ENCODE data around the gene TLDC2. TPM values are rescaled to one million over a fixed set of nuclear protein-coding genes. Genes with fewer than 3 reads are reported as not detected.
A peak's percentile ranks its signal among the peaks of the same experiment; 100 is the strongest.
"Not testable (repeated sequence)": the region's sequence is repeated elsewhere in the genome, so short reads cannot be mapped to it uniquely, and the experiment has no call there.

Gene TLDC2
- polyA plus RNA-seq, 1 donor, result 17.0 TPM

DNA sequence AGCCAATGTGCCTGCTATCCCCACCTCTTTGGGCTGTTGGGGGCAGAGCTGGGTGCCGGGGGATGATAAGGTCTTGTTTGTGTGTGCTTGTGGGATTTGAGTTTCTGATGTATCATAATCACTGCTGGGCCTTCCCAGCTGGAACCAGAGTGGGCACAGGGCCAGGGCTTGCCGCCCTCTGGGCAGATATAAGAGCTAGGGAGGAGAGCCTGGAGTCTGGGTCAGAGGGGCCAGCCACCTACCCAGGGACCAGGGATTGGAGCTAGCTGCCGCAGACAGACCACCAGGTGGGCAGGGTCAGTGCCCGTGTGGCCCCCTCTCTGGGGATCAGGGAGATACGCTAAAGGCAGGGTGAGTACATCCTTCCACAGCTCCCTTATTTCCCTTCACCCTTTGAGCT lies 3.1 kb upstream of the TLDC2 start:
- no peaks in the 10 kb centered on the region for H3K27me3 ChIP-seq (ENCODE audit: control insufficient read depth, insufficient read depth, low read length)
- H3K4me3 ChIP-seq (ENCODE audit: low read length), result no peak overlapping the region
- WGBS (ENCODE audit: insufficient coverage, low lambda C conversion rate), result no CpG with 5 or more reads among the region's 5 CpGs
- H3K36me3 ChIP-seq (ENCODE audit: control insufficient read depth, insufficient read depth, low read length), result no peaks in the 10 kb centered on the region
- H3K9me3 ChIP-seq (ENCODE audit: control insufficient read depth, low read depth, low read length), result no peaks in the 10 kb centered on the region
- DNase-seq, result no peak
- peaks cover 23% of the 10 kb centered on the region for H3K4me1 ChIP-seq (ENCODE audit: control insufficient read depth, insufficient read depth, low read length)
- no peak overlapping the region for H3K27ac ChIP-seq (ENCODE audit: low read length)

DNA sequence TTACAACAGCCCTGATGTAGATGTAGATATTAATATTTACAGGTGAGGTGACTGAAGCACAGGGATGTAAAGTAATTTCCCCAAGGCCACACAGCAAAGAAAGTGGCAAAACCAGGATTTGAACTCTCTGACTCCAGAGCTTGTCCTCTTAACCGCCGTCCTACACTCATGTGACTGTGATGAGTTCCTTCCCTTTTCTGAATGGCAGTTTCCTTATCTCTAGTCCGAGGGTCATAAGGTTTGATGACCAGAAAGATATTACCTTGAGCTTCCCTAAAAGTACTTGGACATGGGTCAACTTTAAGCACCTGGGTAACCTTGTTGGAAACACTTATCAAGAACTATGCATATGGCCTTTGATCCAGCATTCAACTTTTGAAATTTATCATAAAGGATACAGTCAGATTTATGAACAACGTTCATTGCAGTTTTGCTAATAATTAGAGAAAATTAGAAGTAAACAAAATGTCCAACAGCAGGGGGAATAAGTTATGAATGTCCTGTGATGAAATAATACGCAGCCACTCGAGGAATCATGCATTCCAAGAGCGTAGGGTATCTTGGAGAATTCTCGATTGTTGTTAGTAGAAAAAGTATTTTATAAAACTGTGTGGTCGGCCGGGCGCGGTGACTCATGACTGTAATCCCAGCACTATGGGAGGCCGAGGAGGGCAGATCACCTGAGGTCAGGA lies 2.3 kb upstream of the TLDC2 start:
- DNase-seq, result peak in 1 of 2 donors; percentile 79
- no peaks in the 10 kb centered on the region for H3K9me3 ChIP-seq (ENCODE audit: control insufficient read depth, low read depth, low read length)
- no peak overlapping the region for H3K4me3 ChIP-seq (ENCODE audit: low read length)
- H3K27ac ChIP-seq (ENCODE audit: low read length), result no peak overlapping the region
- no peaks in the 10 kb centered on the region for H3K27me3 ChIP-seq (ENCODE audit: control insufficient read depth, insufficient read depth, low read length)
- H3K4me1 ChIP-seq (ENCODE audit: control insufficient read depth, insufficient read depth, low read length), result peaks cover 23% of the 10 kb centered on the region
- H3K36me3 ChIP-seq (ENCODE audit: control insufficient read depth, insufficient read depth, low read length), result no peaks in the 10 kb centered on the region
- WGBS (ENCODE audit: insufficient coverage, low lambda C conversion rate), result 25% methylated on average over 2 of the region's 13 CpGs

DNA sequence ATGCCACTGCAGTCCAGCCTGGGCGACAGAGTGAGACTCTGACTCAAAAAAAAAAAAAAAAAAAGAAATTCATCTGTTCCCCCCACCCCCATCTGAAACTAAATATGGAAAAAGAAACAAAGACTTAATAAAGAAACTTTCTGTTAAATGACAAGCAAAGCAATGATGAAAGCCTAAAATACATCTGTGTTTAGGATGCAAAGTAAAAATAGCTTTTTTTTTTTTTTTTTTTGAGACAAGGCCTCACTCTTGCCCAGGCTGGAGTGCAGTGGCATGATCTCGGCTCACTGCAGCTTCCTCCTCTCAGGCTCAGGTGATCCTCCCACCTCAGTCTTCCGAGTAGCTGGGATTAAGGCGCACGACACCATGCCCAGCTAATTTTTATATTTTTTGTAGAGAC lies 845 bp upstream of the TLDC2 start:
- Histone ChIP-seq H3K27ac (ENCODE audit: low read length) (peak overlapping the region; percentile 88), H3K4me1 (ENCODE audit: control insufficient read depth, insufficient read depth, low read length) (peaks cover 23% of the 10 kb centered on the region)
- not testable (repeated sequence) for H3K4me3 ChIP-seq (ENCODE audit: low read length); H3K9me3 ChIP-seq (ENCODE audit: control insufficient read depth, low read depth, low read length); DNase-seq; H3K27me3 ChIP-seq (ENCODE audit: control insufficient read depth, insufficient read depth, low read length); H3K36me3 ChIP-seq (ENCODE audit: control insufficient read depth, insufficient read depth, low read length)
- WGBS (ENCODE audit: insufficient coverage, low lambda C conversion rate), result no CpG with 5 or more reads among the region's 5 CpGs

DNA sequence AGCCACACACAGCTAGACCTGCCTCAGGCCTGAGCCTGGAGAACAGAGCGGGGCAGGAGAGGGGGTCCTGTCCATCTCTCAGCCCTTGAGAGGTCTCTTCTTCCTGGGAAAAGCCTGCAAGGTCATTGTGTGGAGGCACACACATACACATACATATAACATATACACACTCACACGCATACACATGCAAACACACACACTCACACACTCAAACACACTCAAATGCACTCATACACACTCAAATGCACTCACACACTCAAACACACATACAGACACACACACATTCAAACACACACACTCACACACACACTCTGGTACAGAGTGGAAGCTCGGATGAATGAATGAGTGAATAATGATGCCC lies 515 bp downstream of the TLDC2 start:
- Histone ChIP-seq H3K4me3 (ENCODE audit: low read length) (peak overlapping the region; percentile 51), H3K27me3 (ENCODE audit: control insufficient read depth, insufficient read depth, low read length) (no peaks in the 10 kb centered on the region), H3K9me3 (ENCODE audit: control insufficient read depth, low read depth, low read length) (no peaks in the 10 kb centered on the region), H3K27ac (ENCODE audit: low read length) (peak overlapping the region; percentile 90), H3K36me3 (ENCODE audit: control insufficient read depth, insufficient read depth, low read length) (peaks cover 6% of the 10 kb centered on the region), H3K4me1 (ENCODE audit: control insufficient read depth, insufficient read depth, low read length) (peaks cover 24% of the 10 kb centered on the region)
- no CpG with 5 or more reads among the region's 3 CpGs for WGBS (ENCODE audit: insufficient coverage, low lambda C conversion rate)
- DNase-seq, result no peak

DNA sequence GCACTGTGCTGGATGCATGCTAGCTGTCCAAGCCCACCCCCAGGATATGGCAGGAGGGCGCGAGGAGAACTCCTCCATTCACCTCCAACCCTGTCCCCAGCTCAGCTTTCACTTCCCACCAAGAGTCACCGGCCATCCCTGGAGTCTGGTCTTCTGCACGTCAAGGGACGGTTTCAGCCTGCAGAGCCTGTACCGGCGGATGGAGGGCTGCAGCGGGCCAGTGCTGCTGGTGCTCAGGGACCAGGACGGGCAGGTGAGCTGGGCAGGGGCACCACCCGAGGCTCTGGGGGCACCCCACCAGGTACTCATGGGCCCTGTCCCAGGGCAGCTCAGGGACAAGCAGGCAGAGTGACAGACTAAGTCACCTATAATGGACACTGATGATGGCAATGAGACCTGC lies 3.0 kb downstream of the TLDC2 start:
- Histone ChIP-seq H3K27me3 (ENCODE audit: control insufficient read depth, insufficient read depth, low read length) (no peaks in the 10 kb centered on the region), H3K9me3 (ENCODE audit: control insufficient read depth, low read depth, low read length) (no peaks in the 10 kb centered on the region), H3K4me3 (ENCODE audit: low read length) (no peak overlapping the region), H3K36me3 (ENCODE audit: control insufficient read depth, insufficient read depth, low read length) (peaks cover 6% of the 10 kb centered on the region), H3K4me1 (ENCODE audit: control insufficient read depth, insufficient read depth, low read length) (peaks cover 26% of the 10 kb centered on the region), H3K27ac (ENCODE audit: low read length) (no peak overlapping the region)
- no CpG with 5 or more reads among the region's 10 CpGs for WGBS (ENCODE audit: insufficient coverage, low lambda C conversion rate)
- no peak for DNase-seq

DNA sequence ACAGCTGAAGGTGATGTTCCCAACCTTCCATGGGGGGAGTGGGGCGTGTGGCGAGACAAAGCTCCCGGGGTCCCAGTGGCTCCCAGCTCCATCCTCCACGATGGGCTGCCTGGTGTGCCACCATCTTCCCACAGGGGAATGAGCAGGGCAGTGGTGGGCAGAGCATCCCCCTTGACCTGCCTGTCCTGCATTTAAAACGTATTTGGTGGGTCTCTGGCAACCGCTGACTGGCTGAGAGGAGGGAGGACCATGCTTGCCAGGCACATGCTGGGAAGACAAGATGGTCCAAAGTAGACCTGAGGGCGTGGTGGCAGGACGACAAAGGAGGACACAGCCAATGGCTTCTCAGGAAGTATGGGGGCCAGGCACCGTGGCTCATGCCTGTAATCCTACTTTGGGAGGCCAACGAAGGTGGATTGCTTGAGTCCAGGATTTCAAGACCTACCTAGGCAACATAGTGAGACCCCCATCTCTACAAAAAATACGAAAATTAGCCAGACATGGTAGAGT lies 4.9 kb downstream of the TLDC2 start:
- Histone ChIP-seq H3K36me3 (ENCODE audit: control insufficient read depth, insufficient read depth, low read length) (peaks cover 6% of the 10 kb centered on the region), H3K4me1 (ENCODE audit: control insufficient read depth, insufficient read depth, low read length) (peaks cover 18% of the 10 kb centered on the region), H3K9me3 (ENCODE audit: control insufficient read depth, low read depth, low read length) (no peaks in the 10 kb centered on the region), H3K27me3 (ENCODE audit: control insufficient read depth, insufficient read depth, low read length) (no peaks in the 10 kb centered on the region), H3K27ac (ENCODE audit: low read length) (no peak overlapping the region), H3K4me3 (ENCODE audit: low read length) (no peak overlapping the region)
- WGBS (ENCODE audit: insufficient coverage, low lambda C conversion rate), result no CpG with 5 or more reads among the region's 11 CpGs
- no peak for DNase-seq

DNA sequence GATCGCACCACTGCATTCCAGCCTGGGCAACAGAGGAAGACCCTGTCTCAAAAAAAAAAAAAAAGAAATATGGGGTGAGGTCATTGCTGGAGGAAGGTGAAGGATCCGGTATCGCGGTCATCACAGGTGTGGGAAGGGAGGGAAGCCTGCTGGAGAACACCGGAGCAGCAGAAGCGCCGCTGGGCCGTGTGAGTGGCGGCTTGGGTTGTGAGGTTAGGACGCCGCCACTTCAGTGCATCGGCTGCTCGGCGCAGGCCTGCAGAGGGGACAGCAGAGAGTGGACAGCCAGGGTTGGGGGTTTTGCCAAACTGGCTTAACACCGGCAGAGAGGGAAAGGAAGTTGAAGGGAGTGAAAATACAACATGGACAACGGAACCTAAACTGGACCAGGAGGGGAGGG lies 5.4 kb downstream of the TLDC2 start:
- Histone ChIP-seq H3K36me3 (ENCODE audit: control insufficient read depth, insufficient read depth, low read length) (peaks cover 6% of the 10 kb centered on the region), H3K9me3 (ENCODE audit: control insufficient read depth, low read depth, low read length) (no peaks in the 10 kb centered on the region), H3K27me3 (ENCODE audit: control insufficient read depth, insufficient read depth, low read length) (no peaks in the 10 kb centered on the region), H3K4me1 (ENCODE audit: control insufficient read depth, insufficient read depth, low read length) (peaks cover 16% of the 10 kb centered on the region), H3K4me3 (ENCODE audit: low read length) (no peak overlapping the region), H3K27ac (ENCODE audit: low read length) (peak overlapping the region; percentile 77)
- no peak for DNase-seq
- 100% methylated on average over 1 of the region's 16 CpGs for WGBS (ENCODE audit: insufficient coverage, low lambda C conversion rate)

DNA sequence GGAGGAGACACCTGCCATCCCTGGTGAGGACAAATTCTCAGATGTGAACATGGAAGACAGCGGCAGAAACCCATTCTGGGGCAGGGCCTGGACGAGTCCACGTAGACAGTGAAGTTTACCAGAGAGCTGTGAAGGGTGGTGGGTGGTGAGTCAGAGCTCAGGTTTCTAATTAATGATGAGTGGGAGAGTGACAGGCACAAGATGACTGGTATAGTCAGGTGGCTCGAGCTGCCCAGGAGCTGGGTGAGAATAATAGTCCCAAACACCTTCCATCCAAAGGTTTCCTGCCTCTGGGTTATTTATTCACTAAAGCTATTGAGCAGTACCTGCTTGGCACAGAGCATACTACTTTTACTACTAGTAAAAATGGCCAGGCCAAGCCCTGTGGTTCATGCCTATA lies 6.0 kb downstream of the TLDC2 start:
- Histone ChIP-seq H3K4me1 (ENCODE audit: control insufficient read depth, insufficient read depth, low read length) (peaks cover 11% of the 10 kb centered on the region), H3K36me3 (ENCODE audit: control insufficient read depth, insufficient read depth, low read length) (peaks cover 6% of the 10 kb centered on the region), H3K27me3 (ENCODE audit: control insufficient read depth, insufficient read depth, low read length) (no peaks in the 10 kb centered on the region), H3K4me3 (ENCODE audit: low read length) (no peak overlapping the region), H3K27ac (ENCODE audit: low read length) (peak overlapping the region; percentile 77), H3K9me3 (ENCODE audit: control insufficient read depth, low read depth, low read length) (no peaks in the 10 kb centered on the region)
- WGBS (ENCODE audit: insufficient coverage, low lambda C conversion rate), result no CpG with 5 or more reads among the region's 4 CpGs
- peak; percentile 69 to 80 for DNase-seq

DNA sequence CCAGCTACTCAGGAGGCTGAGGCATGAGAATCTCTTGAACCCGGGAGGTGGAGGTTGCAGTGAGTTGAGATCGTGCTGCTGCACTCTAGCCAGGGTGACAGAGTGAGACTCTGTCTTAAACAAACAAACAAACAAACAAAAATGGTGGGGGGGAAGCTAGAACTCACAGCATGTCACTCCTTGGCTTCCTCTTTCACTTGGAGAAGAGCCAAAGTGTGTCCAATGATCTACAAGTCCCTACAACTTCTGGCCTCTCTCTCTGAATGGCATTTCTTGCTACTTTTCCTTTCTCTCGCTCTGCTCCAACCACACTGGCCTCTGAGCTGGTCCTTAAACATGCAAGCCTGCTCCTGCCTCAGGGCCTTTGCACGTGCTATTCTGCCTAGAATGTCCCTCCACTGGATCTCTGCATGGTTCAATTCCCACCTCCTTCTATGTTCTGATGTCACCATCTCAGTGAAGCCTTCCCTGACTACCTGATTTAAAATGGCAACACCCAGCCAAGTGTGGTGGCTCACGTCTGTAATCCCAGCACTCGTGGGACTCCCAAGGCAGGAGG lies 8.1 kb downstream of the TLDC2 start:
- no peak overlapping the region for H3K27ac ChIP-seq (ENCODE audit: low read length)
- H3K27me3 ChIP-seq (ENCODE audit: control insufficient read depth, insufficient read depth, low read length), result no peaks in the 10 kb centered on the region
- DNase-seq, result no peak
- H3K4me1 ChIP-seq (ENCODE audit: control insufficient read depth, insufficient read depth, low read length), result peaks cover 7% of the 10 kb centered on the region
- WGBS (ENCODE audit: insufficient coverage, low lambda C conversion rate), result no CpG with 5 or more reads among the region's 6 CpGs
- no peaks in the 10 kb centered on the region for H3K9me3 ChIP-seq (ENCODE audit: control insufficient read depth, low read depth, low read length)
- no peak overlapping the region for H3K4me3 ChIP-seq (ENCODE audit: low read length)
- H3K36me3 ChIP-seq (ENCODE audit: control insufficient read depth, insufficient read depth, low read length), result peaks cover 6% of the 10 kb centered on the region

DNA sequence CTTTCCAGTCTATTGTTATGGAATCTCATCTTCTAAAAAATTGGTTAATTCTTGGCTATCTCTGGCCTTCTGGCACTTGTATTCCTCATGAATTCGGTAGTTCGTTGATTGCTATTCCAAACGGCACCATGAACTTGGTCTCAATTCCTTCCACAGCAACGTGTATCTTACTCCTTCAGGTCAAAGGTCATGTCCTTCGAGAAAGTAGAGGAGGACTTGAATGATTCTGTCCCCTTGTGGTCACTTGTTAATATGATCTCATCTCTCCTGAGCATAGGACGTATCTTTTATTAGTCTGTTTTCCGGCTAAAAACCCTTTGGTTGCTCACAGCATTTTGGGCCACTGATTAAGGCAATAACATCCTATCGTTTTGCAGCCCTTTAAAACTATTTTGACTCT lies 9.4 kb downstream of the TLDC2 start:
- H3K4me1 ChIP-seq (ENCODE audit: control insufficient read depth, insufficient read depth, low read length), result peaks cover 7% of the 10 kb centered on the region
- peak in 1 of 2 donors; percentile 24 for DNase-seq
- peaks cover 13% of the 10 kb centered on the region for H3K36me3 ChIP-seq (ENCODE audit: control insufficient read depth, insufficient read depth, low read length)
- H3K9me3 ChIP-seq (ENCODE audit: control insufficient read depth, low read depth, low read length), result no peaks in the 10 kb centered on the region
- 86% methylated on average over 1 of the region's 8 CpGs for WGBS (ENCODE audit: insufficient coverage, low lambda C conversion rate)
- no peaks in the 10 kb centered on the region for H3K27me3 ChIP-seq (ENCODE audit: control insufficient read depth, insufficient read depth, low read length)
- no peak overlapping the region for H3K27ac ChIP-seq (ENCODE audit: low read length)
- no peak overlapping the region for H3K4me3 ChIP-seq (ENCODE audit: low read length)
